Psoas muscle (tissue), 8 donors: ENCODE results near the gene ANO6. TPM values are rescaled to one million over a fixed set of nuclear protein-coding genes. Genes with fewer than 3 reads are reported as not detected.
A peak's percentile ranks its signal among the peaks of the same experiment; 100 is the strongest.

Source experiments
- ATAC-seq, 4 donors: fragments of 200-7000 bp; cut with Tn5 transposase; one replicate each; pipeline ENCODE4 v1.9.1; 2020; ENCODE audit warnings: moderate library complexity in 3 of 4, mild to moderate bottlenecking in 2 of 4
- DNase-seq, 2 donors: peaks; one replicate each; pipeline ENCODE4 v3.0.0-alpha.2; 2020
- H3K27ac ChIP-seq: fragments of 200-600 bp; one replicate; pipeline ENCODE4 v1.8.0; 2022
- H3K27me3 ChIP-seq, 3 donors: fragments of 200-600 bp in 1 of 3; one replicate each; pipeline versions ENCODE4 v1.6.1 to v1.8.0; 2013 to 2022; ENCODE audit warnings: low read length in 2 of 3, mild to moderate bottlenecking in 2 of 3, moderate library complexity in 1 of 3; ENCODE audit not compliant: insufficient read depth in 3 of 3
- H3K36me3 ChIP-seq, 2 donors: fragments of 200-600 bp in 1 of 2; one replicate each; pipeline versions ENCODE4 v1.6.1 to v1.8.0; 2013 to 2022; ENCODE audit warnings: low read depth in 1 of 2, mild to moderate bottlenecking in 1 of 2, moderate library complexity in 1 of 2; ENCODE audit not compliant: insufficient read depth in 1 of 2
- H3K4me1 ChIP-seq: fragments of 200-600 bp; one replicate; pipeline ENCODE4 v1.8.0; 2022
- H3K4me3 ChIP-seq: fragments of 200-600 bp; one replicate; pipeline ENCODE4 v1.8.0; 2022; ENCODE audit warnings: mild to moderate bottlenecking
- H3K9me3 ChIP-seq: fragments of 200-600 bp; one replicate; pipeline ENCODE4 v1.8.0; 2022
- WGBS, 3 donors: extraction: QIAGEN DNeasy Blood & Tissue Kit; methylation state at CpG; one replicate each; pipeline versions ENCODE4 v1.1.6 to v1.1.7; 2013; 5-methylcytosine and 5-hydroxymethylcytosine counted together
- intact Hi-C, 2 donors: fragments of 100-400 bp; cut with DNase I; formaldehyde crosslinking; loops; one replicate each; pipeline versions ENCODE4 v1.11.0 to v1.14.2; 2022
- polyA plus RNA-seq, 3 donors: library from polyadenylated mRNA; stranded (reverse); fragments of 200-250 nt; gene quantifications; one replicate each; pipeline ENCODE4 v1.2.3, GENCODE V29; 2013
- total RNA-seq, 4 donors: library from RNA; stranded (reverse); fragmentation: NEBNext Ultra II Directional in 2 of 4; extraction: Animal tissue kit (Norgen Biotek cat#: 25700) in 2 of 4; gene quantifications; one replicate each; pipeline versions ENCODE4 v1.2.1 to v1.2.4, GENCODE V29; 2021 to 2023
- TF ChIP-seq, protein P1 (sequence below): fragments of 200-600 bp; IDR thresholded peaks from one replicate; pipeline ENCODE4 v1.8.0; 2022; ENCODE audit warnings: antibody characterized with exemption
- donor health status: healthy with polysubstance abuse.
- donor health status: DM: no; HTN: no; CAD: no; lungs with moderate emphysema.
- donor health status: Bipolar disorder and iron deficiency.
- donor health status: healthy.
- donor health status: DM: yes; HTN: yes; CAD: no.
- donor health status: DM: no; HTN: no; CAD: no.
- donor health status: DM: no; HTN: no; CAD: no.
- donor health status: DM: yes; HTN: yes; CAD: no.

Gene ANO6
- total and polyA plus RNA-seq, 7 donors, result 25.6 to 121 (median 51.5) TPM

DNA sequence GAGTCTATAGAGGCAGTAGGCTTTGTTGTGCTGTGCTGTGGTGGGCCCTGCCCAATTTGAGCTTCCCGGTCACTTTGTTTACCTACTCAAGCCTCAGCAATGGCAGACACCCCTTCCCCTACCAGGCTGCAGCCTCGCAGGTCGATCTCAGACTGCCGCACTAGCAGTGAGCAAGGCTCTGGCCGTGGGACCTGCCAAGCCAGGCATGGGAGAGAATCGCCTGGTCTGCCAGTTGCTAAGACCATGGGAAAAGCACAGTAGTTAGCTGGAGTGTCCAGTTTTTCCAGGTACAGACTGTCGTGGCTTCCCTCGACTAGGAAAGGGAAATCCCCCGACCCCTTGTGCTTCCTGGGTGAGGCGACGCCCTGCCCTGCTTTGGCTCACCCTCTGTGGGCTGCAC lies 26.3 kb downstream of the ANO6 start:
- no peak for DNase-seq
- TF ChIP-seq, protein P1, sequence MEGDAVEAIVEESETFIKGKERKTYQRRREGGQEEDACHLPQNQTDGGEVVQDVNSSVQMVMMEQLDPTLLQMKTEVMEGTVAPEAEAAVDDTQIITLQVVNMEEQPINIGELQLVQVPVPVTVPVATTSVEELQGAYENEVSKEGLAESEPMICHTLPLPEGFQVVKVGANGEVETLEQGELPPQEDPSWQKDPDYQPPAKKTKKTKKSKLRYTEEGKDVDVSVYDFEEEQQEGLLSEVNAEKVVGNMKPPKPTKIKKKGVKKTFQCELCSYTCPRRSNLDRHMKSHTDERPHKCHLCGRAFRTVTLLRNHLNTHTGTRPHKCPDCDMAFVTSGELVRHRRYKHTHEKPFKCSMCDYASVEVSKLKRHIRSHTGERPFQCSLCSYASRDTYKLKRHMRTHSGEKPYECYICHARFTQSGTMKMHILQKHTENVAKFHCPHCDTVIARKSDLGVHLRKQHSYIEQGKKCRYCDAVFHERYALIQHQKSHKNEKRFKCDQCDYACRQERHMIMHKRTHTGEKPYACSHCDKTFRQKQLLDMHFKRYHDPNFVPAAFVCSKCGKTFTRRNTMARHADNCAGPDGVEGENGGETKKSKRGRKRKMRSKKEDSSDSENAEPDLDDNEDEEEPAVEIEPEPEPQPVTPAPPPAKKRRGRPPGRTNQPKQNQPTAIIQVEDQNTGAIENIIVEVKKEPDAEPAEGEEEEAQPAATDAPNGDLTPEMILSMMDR, result no peak
- Histone ChIP-seq H3K4me1 (peaks cover 56% of the 10 kb centered on the region), H3K27me3 (no peaks in the 10 kb centered on the region), H3K36me3 (no peaks in the 10 kb centered on the region), H3K9me3 (no peaks in the 10 kb centered on the region), H3K4me3 (no peak overlapping the region), H3K27ac (peak overlapping the region; percentile 65)
- WGBS, 3 donors, result 85 to 92% (median 90%) methylated on average over 11 of the region's 11 CpGs
- no peak for ATAC-seq
- intact Hi-C loops, result no loop called here

DNA sequence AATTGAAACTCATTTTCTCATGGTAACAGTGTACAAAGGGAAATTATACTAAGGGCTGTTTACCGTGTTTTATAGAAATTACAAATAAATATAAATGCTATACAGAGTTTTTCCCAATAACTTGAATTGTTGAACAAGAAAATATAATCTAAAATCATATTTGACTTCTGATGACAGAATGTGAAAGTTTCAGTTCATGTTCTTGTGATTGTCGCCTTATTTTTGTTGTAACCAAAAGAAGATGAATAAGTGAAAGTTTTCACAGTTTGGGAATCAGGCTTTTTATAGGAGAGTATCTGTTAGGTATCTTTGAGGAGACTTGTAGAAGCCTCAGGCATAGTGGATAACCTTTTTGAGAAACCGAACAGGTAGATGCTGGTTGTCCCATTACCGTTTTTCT lies 28.1 kb downstream of the ANO6 start:
- TF ChIP-seq, protein P1, result no peak
- peak overlapping the region; percentile 41 for H3K4me3 ChIP-seq
- peaks cover 64% of the 10 kb centered on the region for H3K4me1 ChIP-seq

DNA sequence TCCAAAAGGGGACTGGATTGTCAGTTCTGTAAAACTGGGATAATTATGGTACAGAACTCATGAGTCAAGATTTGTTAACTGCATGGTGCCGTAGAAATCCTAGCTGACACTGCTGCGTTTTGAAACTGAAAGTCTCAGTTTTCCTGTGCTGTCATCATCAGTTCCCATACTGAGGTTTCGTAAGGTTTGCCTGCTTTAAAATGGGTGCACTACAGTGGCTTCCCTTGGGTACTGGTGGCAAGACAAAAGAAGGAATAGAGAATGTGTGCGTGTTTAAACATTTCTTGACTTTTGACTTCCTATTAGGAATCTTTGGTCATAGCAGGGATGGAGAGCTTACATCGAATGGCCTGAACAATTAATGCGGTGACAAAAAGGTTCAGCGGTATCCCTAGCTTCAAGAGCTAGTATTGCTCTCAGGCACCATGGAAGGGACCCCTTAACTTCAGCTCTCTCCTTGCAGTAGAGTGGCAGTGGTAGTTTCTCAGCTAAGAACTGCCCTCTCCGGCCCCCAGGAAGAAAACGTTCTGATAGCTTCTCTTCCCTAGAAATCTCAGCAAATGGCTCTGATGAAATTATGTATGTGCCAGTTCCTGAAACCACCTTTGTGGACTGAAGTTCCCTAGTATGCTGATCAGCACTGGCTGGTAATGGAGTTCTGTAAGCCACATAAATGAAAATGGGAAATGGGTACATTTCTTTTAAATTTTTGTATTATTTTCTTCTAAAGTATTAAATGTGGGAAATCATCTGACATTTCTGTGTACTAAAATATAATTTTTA lies 28.9 kb downstream of the ANO6 start:
- TF ChIP-seq, protein P1, result no peak
- peak overlapping the region; percentile 68 for H3K27ac ChIP-seq

More for the DNA sequence above, 28.1 kb downstream of the ANO6 start:
- intact Hi-C loops, result no loop called here
- Histone ChIP-seq H3K9me3 (no peaks in the 10 kb centered on the region), H3K36me3 (no peaks in the 10 kb centered on the region), H3K27me3 (no peaks in the 10 kb centered on the region), H3K27ac (peak overlapping the region; percentile 68)
- 87 to 94% (median 91%) methylated on average over 4 of the region's 4 CpGs for WGBS, 3 donors
- ATAC-seq (peak in 3 of 4 donors; percentile 4 to 10 (median 9)), DNase-seq (no peak)

DNA sequence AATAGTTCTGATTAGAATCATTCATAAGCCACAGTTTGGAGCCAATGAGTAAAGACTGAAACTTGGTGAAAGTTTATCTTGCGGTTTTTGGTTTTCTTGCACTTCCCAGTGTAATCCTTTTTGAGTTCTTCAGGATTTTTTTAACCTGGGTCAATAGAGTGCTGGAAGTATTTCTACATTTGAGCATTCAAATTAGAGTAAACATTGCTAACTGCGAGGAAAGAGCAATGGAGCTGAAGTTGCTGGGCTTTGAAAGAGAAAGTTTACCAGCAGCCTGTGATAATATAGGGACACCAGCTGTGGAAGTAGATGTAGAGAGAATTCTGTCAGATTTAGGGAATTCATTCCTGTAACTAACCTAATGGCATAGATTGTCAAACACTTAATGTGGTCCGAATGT lies 30.3 kb downstream of the ANO6 start:
- WGBS, 3 donors, result 93 to 95% (median 94%) methylated on average over 3 of the region's 3 CpGs
- TF ChIP-seq, protein P1, result no peak
- H3K4me1 ChIP-seq, result peaks cover 64% of the 10 kb centered on the region
- no peak overlapping the region for H3K27ac ChIP-seq
- intact Hi-C loops, result no loop called here
- H3K27me3 ChIP-seq, result no peaks in the 10 kb centered on the region
- ATAC-seq (no peak), DNase-seq (no peak)
- no peak overlapping the region for H3K4me3 ChIP-seq
- H3K36me3 ChIP-seq, result no peaks in the 10 kb centered on the region
- no peaks in the 10 kb centered on the region for H3K9me3 ChIP-seq

More for the DNA sequence above, 28.9 kb downstream of the ANO6 start:
- Histone ChIP-seq H3K36me3 (no peaks in the 10 kb centered on the region), H3K27me3 (no peaks in the 10 kb centered on the region), H3K4me3 (peak overlapping the region; percentile 41), H3K9me3 (no peaks in the 10 kb centered on the region), H3K4me1 (peaks cover 64% of the 10 kb centered on the region)
- intact Hi-C loops, result no loop called here
- ATAC-seq (peak; percentile 91 to 97 (median 96)), DNase-seq (no peak)
- WGBS, 3 donors, result 65 to 81% (median 74%) methylated on average over 9 of the region's 9 CpGs
